ENCODE data around the gene PROKR1.

Gene PROKR1

DNA sequence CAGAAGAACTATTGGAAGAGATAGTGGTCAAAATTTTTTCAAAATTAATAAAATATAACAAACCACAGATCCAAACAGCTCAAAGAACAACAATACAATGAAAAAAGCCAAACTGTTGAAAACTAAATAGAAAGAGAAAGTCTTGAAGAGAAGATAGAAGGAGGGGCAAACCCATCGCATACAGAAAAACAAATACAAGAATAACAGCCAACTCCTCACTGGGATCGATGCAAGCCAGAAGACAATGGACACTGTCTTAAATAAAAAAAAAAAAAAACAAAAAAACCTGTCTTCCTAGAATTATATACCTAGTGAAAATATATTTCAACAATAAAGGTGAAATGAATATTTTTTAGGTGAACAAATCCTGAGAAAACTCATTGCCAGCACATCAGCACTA lies 57.2 kb downstream of the PROKR1 start:
- DNase-seq = no peak

DNA sequence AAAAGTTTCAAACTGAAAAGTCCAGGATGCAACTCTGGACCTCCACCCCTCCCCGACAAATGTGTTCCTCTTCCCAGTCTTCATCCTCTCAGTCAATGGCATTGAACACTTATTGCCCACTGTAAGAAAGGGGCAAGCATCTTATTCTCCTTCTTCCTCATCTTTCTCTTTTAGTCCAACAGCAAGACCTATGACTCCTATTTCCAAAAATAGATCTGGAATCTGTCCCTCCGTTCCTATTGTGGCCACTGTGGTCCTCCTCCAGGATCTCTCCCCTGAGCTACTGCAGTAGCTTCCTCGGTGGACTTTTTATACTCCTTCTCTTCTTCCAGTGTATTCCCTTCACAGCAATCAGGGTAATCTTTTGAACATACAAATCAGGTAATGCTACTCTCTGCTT lies 63.3 kb downstream of the PROKR1 start:
- no peak for DNase-seq
